ENCODE results near the gene HRH1. TPM values are rescaled to one million over a fixed set of nuclear protein-coding genes. Genes with fewer than 3 reads are reported as not detected.
"Not testable (repeated sequence)": the region's sequence is repeated elsewhere in the genome, so short reads cannot be mapped to it uniquely, and the experiment has no call there.

Gene HRH1
- total RNA-seq, 1 donor from 2014 or later: 2.6 TPM

DNA sequence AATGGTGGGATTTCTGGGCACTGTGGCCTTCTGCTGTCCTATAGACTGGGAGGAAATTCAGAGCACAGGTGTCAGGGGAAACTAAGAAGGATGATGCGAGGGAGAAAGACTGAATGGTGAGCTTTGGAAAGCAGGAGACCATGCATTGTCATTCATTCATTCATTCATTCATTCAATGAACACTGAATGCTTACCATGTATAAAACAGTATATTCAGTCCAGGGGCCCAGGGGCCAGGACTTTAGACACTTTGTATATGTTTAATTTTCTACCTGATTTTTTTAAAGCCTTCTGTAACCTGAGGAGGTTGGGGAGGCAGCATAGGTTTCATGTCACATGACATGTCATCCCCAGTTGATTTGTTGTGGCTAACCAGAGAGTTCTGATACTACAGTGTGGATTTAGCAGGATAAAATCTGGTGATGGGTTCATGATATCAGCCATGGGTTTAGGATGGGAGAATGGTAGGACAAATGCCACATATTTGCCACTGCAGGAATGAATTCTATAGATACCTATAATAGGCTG lies 60.2 kb downstream of the HRH1 start:
- FAIRE-seq (no peak), DNase-seq (ENCODE audit: low read depth) (no peak)
- Histone ChIP-seq H3K4me3 (ENCODE audit: low read depth, low read length) (no peak overlapping the region), H3K36me3 (ENCODE audit: control insufficient read depth, insufficient read depth, low read length) (no peaks in the 10 kb centered on the region), H3K27me3 (ENCODE audit: control insufficient read depth, insufficient read depth, low read length) (no peaks in the 10 kb centered on the region)
- TF ChIP-seq, protein P1, sequence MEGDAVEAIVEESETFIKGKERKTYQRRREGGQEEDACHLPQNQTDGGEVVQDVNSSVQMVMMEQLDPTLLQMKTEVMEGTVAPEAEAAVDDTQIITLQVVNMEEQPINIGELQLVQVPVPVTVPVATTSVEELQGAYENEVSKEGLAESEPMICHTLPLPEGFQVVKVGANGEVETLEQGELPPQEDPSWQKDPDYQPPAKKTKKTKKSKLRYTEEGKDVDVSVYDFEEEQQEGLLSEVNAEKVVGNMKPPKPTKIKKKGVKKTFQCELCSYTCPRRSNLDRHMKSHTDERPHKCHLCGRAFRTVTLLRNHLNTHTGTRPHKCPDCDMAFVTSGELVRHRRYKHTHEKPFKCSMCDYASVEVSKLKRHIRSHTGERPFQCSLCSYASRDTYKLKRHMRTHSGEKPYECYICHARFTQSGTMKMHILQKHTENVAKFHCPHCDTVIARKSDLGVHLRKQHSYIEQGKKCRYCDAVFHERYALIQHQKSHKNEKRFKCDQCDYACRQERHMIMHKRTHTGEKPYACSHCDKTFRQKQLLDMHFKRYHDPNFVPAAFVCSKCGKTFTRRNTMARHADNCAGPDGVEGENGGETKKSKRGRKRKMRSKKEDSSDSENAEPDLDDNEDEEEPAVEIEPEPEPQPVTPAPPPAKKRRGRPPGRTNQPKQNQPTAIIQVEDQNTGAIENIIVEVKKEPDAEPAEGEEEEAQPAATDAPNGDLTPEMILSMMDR (IDR thresholded peaks at IDR 0.05; ENCODE audit: insufficient read depth, low read length, severe bottlenecking): no peak

DNA sequence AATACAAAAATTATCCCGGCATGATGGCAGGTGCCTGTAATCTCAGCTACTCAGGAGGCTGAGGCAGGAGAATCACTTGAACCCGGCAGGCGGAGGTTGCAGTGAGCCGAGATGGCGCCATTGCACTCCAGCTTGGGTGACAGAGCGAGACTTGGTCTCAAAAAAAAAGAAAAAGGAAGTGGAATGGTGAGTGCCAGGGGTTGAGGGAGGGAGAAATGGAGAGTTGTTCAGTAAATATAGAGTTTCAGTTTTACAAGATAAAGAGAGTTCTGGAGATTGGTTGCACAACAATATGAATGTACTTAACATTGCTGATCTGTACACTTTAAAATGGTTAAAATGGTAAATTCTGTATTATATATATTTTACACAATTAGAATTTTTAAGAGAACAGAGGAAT lies 63.1 kb downstream of the HRH1 start:
- DNase-seq (ENCODE audit: low read depth); H3K4me3 ChIP-seq (ENCODE audit: low read depth, low read length); FAIRE-seq; H3K27me3 ChIP-seq (ENCODE audit: control insufficient read depth, insufficient read depth, low read length); H3K36me3 ChIP-seq (ENCODE audit: control insufficient read depth, insufficient read depth, low read length): not testable (repeated sequence)

GRCh38 chr3:11220230-11220629 lies 65.9 kb downstream of the HRH1 start:
- Histone ChIP-seq H3K27me3 (ENCODE audit: control insufficient read depth, insufficient read depth, low read length) (no peaks in the 10 kb centered on the region), H3K36me3 (ENCODE audit: control insufficient read depth, insufficient read depth, low read length) (no peaks in the 10 kb centered on the region), H3K4me3 (ENCODE audit: low read depth, low read length) (no peak overlapping the region)
- DNase-seq (ENCODE audit: low read depth): no peak
- TF ChIP-seq, protein P1 (IDR thresholded peaks at IDR 0.05; ENCODE audit: insufficient read depth, low read length, severe bottlenecking): no peak
- no peak for FAIRE-seq

GRCh38 chr3:11221818-11222415 lies 67.6 kb downstream of the HRH1 start:
- FAIRE-seq: no peak

GRCh38 chr3:11224010-11224409 lies 69.7 kb downstream of the HRH1 start:
- no peak for DNase-seq (ENCODE audit: low read depth)
- Histone ChIP-seq H3K27me3 (ENCODE audit: control insufficient read depth, insufficient read depth, low read length) (no peaks in the 10 kb centered on the region), H3K36me3 (ENCODE audit: control insufficient read depth, insufficient read depth, low read length) (peaks cover 2% of the 10 kb centered on the region), H3K4me3 (ENCODE audit: low read depth, low read length) (no peak overlapping the region)
- TF ChIP-seq, protein P1 (IDR thresholded peaks at IDR 0.05; ENCODE audit: insufficient read depth, low read length, severe bottlenecking): no peak
- FAIRE-seq: no peak

More at GRCh38 chr3:11221818-11222415, 67.6 kb downstream of the HRH1 start:
- no peaks in the 10 kb centered on the region for H3K36me3 ChIP-seq (ENCODE audit: control insufficient read depth, insufficient read depth, low read length)
- H3K4me3 ChIP-seq (ENCODE audit: low read depth, low read length): no peak overlapping the region
- no peak for DNase-seq (ENCODE audit: low read depth)
- TF ChIP-seq, protein P1 (IDR thresholded peaks at IDR 0.05; ENCODE audit: insufficient read depth, low read length, severe bottlenecking): no peak
- no peaks in the 10 kb centered on the region for H3K27me3 ChIP-seq (ENCODE audit: control insufficient read depth, insufficient read depth, low read length)

GRCh38 chr3:11224870-11225229 lies 70.6 kb downstream of the HRH1 start:
- FAIRE-seq: no peak
- TF ChIP-seq, protein P1 (IDR thresholded peaks at IDR 0.05; ENCODE audit: insufficient read depth, low read length, severe bottlenecking): no peak
- DNase-seq (ENCODE audit: low read depth): no peak
- Histone ChIP-seq H3K4me3 (ENCODE audit: low read depth, low read length) (no peak overlapping the region), H3K27me3 (ENCODE audit: control insufficient read depth, insufficient read depth, low read length) (no peaks in the 10 kb centered on the region), H3K36me3 (ENCODE audit: control insufficient read depth, insufficient read depth, low read length) (peaks cover 2% of the 10 kb centered on the region)
